ENCODE results near the gene FAS.

Gene FAS

DNA sequence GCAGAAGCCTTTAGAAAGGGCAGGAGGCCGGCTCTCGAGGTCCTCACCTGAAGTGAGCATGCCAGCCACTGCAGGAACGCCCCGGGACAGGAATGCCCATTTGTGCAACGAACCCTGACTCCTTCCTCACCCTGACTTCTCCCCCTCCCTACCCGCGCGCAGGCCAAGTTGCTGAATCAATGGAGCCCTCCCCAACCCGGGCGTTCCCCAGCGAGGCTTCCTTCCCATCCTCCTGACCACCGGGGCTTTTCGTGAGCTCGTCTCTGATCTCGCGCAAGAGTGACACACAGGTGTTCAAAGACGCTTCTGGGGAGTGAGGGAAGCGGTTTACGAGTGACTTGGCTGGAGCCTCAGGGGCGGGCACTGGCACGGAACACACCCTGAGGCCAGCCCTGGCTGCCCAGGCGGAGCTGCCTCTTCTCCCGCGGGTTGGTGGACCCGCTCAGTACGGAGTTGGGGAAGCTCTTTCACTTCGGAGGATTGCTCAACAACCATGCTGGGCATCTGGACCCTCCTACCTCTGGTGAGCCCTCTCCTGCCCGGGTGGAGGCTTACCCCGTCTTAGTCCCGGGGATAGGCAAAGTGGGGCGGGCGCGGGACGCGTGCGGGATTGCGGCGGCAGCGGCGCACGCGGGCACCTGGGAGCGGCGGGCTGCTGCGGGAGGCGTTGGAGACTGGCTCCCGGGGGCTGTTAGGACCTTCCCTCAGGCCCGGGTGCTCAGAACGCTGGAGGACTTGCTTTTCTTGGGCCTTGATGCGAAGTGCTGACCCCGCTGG is at the start of gene FAS:
Gene FAS (plus strand): TSS at position 415 of the 777 bp plus-strand sequence. CDS start 79 bp downstream, at position 494.
- DNase-seq (ENCODE audit: low read depth in 3 of 3, low spot score in 1 of 3): peak; percentile 53 to 64 (median 59)

GRCh38 chr10:88941026-88941425 is 49.6 kb upstream of the FAS start:
- no peak for DNase-seq (ENCODE audit: low read depth in 3 of 3, low spot score in 1 of 3)

GRCh38 chr10:88943778-88944177 is 46.8 kb upstream of the FAS start:
- DNase-seq (ENCODE audit: low read depth in 3 of 3, low spot score in 1 of 3): no peak

GRCh38 chr10:88944813-88945212 is 45.8 kb upstream of the FAS start:
- no peak for DNase-seq (ENCODE audit: low read depth in 3 of 3, low spot score in 1 of 3)

DNA sequence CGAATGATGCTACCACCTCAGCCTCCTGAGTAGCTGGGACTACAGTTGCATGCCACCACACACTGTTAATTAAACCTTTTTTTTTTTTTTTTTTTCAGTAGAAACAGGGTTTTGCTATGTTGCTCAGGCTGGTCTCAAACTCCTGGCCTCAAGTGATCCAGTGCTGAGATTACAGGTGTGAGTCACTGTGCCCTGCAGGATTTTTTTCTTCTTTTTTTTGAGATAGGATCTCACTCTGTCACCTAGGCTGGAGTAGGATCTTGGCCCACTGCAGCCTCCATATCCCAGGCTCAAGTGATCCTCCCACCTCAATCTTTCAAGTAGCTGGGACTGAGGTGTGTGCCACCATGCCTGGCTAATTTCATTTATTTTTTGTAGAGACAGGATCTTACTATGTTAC is 44.4 kb upstream of the FAS start:
- no peak for DNase-seq (ENCODE audit: low read depth in 3 of 3, low spot score in 1 of 3)

- DNase-seq (ENCODE audit: low read depth in 3 of 3, low spot score in 1 of 3): no peak
These were observed 43.5 kb upstream of the FAS start for GRCh38 chr10:88946965-88947590.

- DNase-seq (ENCODE audit: low read depth in 3 of 3, low spot score in 1 of 3): no peak
These were observed 41.5 kb upstream of the FAS start for GRCh38 chr10:88949051-88949450.

- no peak for DNase-seq (ENCODE audit: low read depth in 3 of 3, low spot score in 1 of 3)
These were observed 40.4 kb upstream of the FAS start for GRCh38 chr10:88949912-88950837.

- DNase-seq (ENCODE audit: low read depth in 3 of 3, low spot score in 1 of 3): no peak
These were observed 37.9 kb upstream of the FAS start, which contains the start of gene ACTA2 for GRCh38 chr10:88952647-88953111. Gene ACTA2 (minus strand): TSS chr10:88952773. CDS start chr10:88948930, 3,843 bp downstream.

DNA sequence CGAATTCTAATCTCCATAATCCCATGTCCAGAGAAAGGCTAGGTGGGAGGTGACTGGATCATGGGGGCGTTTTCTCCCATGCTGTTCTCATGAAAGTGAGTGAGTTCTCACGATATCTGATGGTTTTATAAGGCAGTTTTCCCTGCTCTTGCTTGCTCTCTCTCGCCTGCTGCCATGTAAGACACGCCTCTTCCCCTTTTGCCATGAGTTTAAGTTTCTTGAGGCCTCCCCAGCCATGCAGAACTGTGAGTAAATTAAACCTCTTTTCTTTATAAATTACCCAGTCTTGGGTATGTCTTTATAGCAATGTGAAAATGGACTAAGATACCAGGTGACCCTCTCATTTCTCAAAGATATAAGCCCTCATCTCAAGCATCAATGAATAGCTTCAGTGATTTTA is 36.9 kb upstream of the FAS start:
- no peak for DNase-seq (ENCODE audit: low read depth in 3 of 3, low spot score in 1 of 3)

DNA sequence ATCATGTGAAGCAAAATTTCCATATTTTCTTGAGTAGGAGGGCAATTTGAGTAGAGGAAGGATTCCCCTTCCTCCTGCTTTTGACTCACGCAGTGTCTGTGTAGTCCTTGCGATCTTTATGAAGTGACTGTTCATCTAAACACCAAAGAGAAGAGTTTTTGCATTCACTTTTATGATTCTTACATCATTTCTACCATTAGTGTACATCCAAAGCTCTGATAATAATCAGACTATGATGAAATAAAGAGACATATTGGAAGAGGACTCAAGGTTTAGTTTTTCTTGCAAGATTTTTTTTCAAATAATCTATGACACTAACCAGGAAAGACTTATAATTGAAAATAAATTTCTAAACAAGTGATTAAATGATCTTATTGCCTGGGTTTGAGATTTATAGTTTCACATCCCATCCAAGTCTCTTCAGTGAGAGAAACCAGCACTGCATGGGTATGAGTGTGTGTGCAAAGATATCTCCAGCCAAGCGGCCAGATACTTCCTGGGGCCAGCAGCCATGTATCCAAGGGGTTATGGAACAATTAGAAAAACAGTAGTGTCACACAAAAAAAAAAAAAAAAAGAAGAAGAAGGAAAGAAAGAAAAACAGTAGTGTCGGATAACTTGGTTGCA is 36.0 kb upstream of the FAS start:
- no peak for DNase-seq (ENCODE audit: low read depth in 3 of 3, low spot score in 1 of 3)

- DNase-seq (ENCODE audit: low read depth in 3 of 3, low spot score in 1 of 3): no peak
These were observed 33.2 kb upstream of the FAS start for GRCh38 chr10:88957381-88957780.

GRCh38 chr10:88958721-88959120 is 31.9 kb upstream of the FAS start:
- DNase-seq (ENCODE audit: low read depth in 3 of 3, low spot score in 1 of 3): no peak

DNA sequence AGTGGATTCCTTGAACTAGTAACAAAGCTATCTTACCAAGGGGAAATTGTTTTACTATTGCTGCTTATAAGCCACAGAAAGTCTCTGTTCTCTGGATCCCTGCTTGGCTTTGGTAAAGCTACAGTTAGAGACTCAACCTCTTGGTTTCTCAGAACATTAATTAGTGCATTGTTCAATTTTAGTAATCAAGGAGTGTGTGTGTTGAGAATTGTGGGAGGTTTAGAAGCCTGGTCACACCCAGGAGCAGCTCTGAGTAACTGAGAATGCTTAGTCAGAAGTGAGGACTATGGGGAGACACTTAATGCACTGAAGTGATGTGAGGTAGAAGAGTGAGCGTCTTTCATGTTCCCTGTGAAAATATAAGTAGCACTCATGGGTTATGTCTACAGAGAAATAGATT is 29.8 kb upstream of the FAS start:
- DNase-seq (ENCODE audit: low read depth in 3 of 3, low spot score in 1 of 3): no peak

DNA sequence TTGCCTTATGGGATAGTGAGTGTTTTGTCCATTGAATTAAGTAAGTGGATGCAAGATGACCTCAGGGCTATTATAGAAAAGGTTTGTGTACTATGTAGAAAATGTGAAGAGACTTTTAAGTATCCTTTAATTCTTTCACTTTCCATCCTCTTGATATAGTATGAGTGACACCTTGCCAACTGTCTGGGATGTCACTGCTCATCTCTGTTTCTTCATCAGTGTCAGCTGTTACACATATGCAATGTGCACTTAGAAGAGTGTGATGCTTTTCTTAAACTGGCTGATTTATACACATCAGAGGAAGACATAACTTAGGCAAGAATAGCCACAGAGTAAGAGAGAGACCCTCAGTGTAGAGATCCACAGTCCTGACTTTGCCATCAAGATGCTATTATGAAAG is 29.3 kb upstream of the FAS start:
- no peak for DNase-seq (ENCODE audit: low read depth in 3 of 3, low spot score in 1 of 3)

DNA sequence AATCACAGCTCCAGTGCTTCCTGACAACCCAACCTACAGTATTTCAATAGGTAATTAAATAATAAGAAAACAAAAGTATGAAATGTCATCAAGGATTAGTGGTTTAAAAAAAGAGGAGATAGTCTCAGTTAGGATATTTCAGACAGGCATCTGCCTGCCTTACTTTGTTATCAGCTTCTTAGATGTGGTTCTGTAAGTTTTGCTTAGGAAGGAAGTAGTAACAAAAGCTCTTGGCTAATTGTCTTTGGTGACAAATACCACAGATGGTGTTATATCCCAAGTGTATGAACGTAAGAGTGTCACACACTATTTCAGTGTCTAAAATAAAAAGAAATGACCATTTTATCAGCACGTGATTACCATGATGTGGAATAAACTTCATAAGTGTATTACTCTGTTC is 28.3 kb upstream of the FAS start:
- no peak for DNase-seq (ENCODE audit: low read depth in 3 of 3, low spot score in 1 of 3)

DNA sequence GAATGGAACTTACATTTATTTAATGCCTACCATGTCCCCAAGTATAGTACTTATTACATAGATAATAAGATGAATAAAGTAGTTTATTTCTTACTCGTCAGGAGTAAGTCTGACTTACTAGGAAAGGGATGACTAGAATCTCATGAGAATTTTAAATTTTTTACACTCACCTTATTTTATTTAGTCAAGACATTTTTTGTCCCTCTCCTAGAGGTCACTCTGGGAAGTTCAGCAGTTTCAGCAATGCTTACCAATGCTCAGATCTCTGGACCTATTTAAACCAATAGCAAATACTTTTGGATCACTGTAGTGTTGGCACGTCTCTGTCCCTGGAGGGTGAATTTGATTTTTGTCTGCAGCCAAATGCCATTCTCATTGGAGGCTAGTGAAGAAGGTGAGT is 27.3 kb upstream of the FAS start:
- no peak for DNase-seq (ENCODE audit: low read depth in 3 of 3, low spot score in 1 of 3)

DNA sequence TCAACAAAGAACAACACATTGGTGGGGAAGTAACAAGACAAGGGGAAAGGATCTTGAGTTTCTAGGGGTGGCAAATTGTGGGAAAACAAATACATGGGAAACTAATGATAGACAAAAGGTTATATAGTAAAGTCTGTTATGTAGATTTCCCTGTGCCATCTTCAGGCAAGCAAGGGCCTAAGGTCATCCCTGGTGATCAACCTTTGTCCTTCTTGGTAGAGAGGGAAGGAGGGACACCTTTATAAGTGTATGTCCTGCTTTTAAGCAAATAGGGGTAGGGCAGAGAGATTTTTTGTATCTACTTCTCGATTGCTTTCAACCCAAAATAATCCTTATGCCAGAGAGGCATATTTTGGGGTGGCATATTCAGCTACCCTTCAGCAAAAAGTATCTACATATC is 26.2 kb upstream of the FAS start:
- no peak for DNase-seq (ENCODE audit: low read depth in 3 of 3, low spot score in 1 of 3)

- DNase-seq (ENCODE audit: low read depth in 3 of 3, low spot score in 1 of 3): no peak
These were observed 25.7 kb upstream of the FAS start for GRCh38 chr10:88964869-88965415.

DNA sequence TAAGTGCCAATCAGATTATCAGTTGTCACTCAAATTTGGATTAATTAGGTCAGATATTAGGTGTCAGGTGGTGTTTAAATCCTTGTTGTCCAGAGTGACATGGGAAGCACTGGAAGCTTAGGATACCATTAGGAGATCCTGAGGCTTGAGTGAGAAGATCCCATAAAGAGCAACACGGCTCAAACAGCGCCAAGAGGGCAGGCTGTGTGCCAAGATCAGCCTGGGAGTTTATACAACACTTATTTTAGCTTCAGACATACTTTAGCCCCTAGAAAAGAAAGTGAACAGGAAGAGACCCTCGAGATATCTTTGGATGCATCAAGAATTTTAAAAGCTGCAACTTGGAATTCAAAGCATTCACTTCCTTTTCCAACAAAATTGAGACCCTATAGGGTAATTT is 23.8 kb upstream of the FAS start:
- no peak for DNase-seq (ENCODE audit: low read depth in 3 of 3, low spot score in 1 of 3)

GRCh38 chr10:88968391-88968790 is 22.2 kb upstream of the FAS start:
- DNase-seq (ENCODE audit: low read depth in 3 of 3, low spot score in 1 of 3): no peak
